ENCODE results near the gene WDR4. TPM values are rescaled to one million over a fixed set of nuclear protein-coding genes. Genes with fewer than 3 reads are reported as not detected.
"Not testable (repeated sequence)": the region's sequence is repeated elsewhere in the genome, so short reads cannot be mapped to it uniquely, and the experiment has no call there.

WDR4 gene
- total and polyA plus RNA-seq, 4 donors = 4.6 to 12.9 (median 9.2) TPM

DNA sequence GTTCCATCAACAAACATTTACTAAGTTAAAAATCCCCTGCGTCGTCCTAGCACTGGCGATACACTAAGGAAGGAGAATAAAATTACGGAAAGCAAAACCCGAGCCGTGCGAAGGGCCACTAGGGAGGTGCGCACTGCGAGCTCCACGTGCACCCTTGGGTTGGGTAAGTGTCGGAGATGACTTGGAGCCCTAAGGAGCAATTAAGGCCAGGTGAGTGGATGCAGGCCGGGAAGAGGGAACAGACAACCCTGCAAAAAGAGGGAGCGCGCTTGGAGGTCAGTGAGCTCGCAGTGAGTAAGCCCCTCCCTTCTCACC is 704 bp downstream of the WDR4 start:
- H3K4me3 ChIP-seq (ENCODE audit: low read depth in 1 of 3, low read length in 3 of 3) = peak overlapping the region; percentile 84 to 98 (median 85)
- DNase-seq (ENCODE audit: low spot score) = no peak
- H3K27ac ChIP-seq (ENCODE audit: low read depth in 1 of 2, low read length in 2 of 2) = peak overlapping the region; percentile 81 to 91
- peak overlapping the region; percentile 84 to 90 for H3K9ac ChIP-seq (ENCODE audit: low read depth in 1 of 2, low read length in 2 of 2)
- TF ChIP-seq MAX (IDR thresholded peaks at IDR 0.05) (peak; percentile 67), EGR1 (IDR thresholded peaks at IDR 0.05; ENCODE audit: low read depth in 2 of 2) (no peak), RXRA (IDR thresholded peaks at IDR 0.05) (peak in 1 of 2 donors; percentile 33)
- H3K27me3 ChIP-seq (ENCODE audit: control insufficient read depth in 4 of 4, insufficient read depth in 4 of 4, low read length in 3 of 4) = no peaks in the 10 kb centered on the region
- H3K4me1 ChIP-seq (ENCODE audit: control insufficient read depth in 4 of 4, insufficient read depth in 4 of 4, low read length in 3 of 4) = peaks cover 1 to 17% (median 14%) of the 10 kb centered on the region in 4 donors
- peaks cover 3 to 7% (median 5%) of the 10 kb centered on the region in 4 donors for H3K36me3 ChIP-seq (ENCODE audit: control insufficient read depth in 4 of 4, insufficient read depth in 3 of 4, low read depth in 1 of 4, low read length in 3 of 4)
- no peaks in the 10 kb centered on the region for H3K9me3 ChIP-seq (ENCODE audit: control insufficient read depth in 4 of 4, low read length in 3 of 4)
- WGBS = under 1% methylated on average over 15 of the region's 15 CpGs

DNA sequence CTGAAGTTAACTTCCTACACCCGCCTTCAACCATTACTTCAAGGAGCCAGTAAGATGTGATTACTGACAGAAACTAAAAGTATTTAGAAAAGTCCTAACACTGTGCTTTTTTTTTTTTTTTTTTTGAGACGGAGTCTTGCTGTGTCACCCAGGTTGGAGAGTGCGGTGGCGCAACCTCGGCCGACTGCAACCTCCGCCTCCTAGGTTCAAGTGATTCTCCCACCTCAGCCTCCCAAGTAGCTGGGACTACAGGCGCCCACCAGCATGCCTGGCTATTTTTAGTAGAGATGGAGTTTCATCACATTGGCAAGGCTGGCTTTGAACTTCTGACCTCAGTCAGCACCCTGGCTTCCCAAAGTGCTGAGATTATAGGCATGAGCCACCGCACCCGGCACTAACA is 3.5 kb downstream of the WDR4 start:
- not testable (repeated sequence) for DNase-seq (ENCODE audit: low spot score); H3K9me3 ChIP-seq (ENCODE audit: control insufficient read depth in 4 of 4, low read length in 3 of 4); H3K9ac ChIP-seq (ENCODE audit: low read depth in 1 of 2, low read length in 2 of 2); H3K27ac ChIP-seq (ENCODE audit: low read depth in 1 of 2, low read length in 2 of 2); H3K27me3 ChIP-seq (ENCODE audit: control insufficient read depth in 4 of 4, insufficient read depth in 4 of 4, low read length in 3 of 4); H3K4me3 ChIP-seq (ENCODE audit: low read depth in 1 of 3, low read length in 3 of 3)
- H3K4me1 ChIP-seq (ENCODE audit: control insufficient read depth in 4 of 4, insufficient read depth in 4 of 4, low read length in 3 of 4) = peaks cover 1 to 17% (median 14%) of the 10 kb centered on the region in 4 donors
- WGBS = 98% methylated on average over 10 of the region's 10 CpGs
- peaks cover 7 to 26% (median 22%) of the 10 kb centered on the region in 4 donors for H3K36me3 ChIP-seq (ENCODE audit: control insufficient read depth in 4 of 4, insufficient read depth in 3 of 4, low read depth in 1 of 4, low read length in 3 of 4)

DNA sequence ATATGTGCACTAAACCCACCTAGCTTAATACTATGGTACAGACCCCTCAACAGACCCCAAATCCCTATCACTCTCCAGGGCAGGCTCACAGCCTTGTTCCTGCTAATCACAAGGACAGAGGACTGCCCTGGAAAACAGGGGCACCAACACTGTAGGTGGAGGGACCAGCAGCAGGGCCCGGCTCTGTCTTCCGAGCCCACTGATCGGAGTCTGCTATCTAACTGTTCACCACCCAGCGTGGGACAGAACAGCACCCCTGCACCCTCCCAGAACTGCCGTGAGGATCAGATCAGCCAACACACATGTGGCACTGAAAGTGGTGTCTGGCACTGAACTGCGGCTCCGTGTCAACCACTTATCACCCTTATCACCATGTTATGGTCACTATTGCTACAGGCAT is 6.2 kb downstream of the WDR4 start:
- Histone ChIP-seq H3K4me3 (ENCODE audit: low read depth in 1 of 3, low read length in 3 of 3) (no peak overlapping the region), H3K27ac (ENCODE audit: low read depth in 1 of 2, low read length in 2 of 2) (no peak overlapping the region), H3K9me3 (ENCODE audit: control insufficient read depth in 4 of 4, low read length in 3 of 4) (no peaks in the 10 kb centered on the region), H3K9ac (ENCODE audit: low read depth in 1 of 2, low read length in 2 of 2) (no peak overlapping the region), H3K36me3 (ENCODE audit: control insufficient read depth in 4 of 4, insufficient read depth in 3 of 4, low read depth in 1 of 4, low read length in 3 of 4) (peaks cover 10 to 44% (median 30%) of the 10 kb centered on the region in 4 donors), H3K4me1 (ENCODE audit: control insufficient read depth in 4 of 4, insufficient read depth in 4 of 4, low read length in 3 of 4) (peaks cover 1 to 4% (median 3%) of the 10 kb centered on the region in 4 donors), H3K27me3 (ENCODE audit: control insufficient read depth in 4 of 4, insufficient read depth in 4 of 4, low read length in 3 of 4) (no peaks in the 10 kb centered on the region)
- WGBS = 95% methylated on average over 7 of the region's 7 CpGs
- no peak for DNase-seq (ENCODE audit: low spot score)
- TF ChIP-seq RXRA (IDR thresholded peaks at IDR 0.05) = no peak
- TF ChIP-seq, protein P1, sequence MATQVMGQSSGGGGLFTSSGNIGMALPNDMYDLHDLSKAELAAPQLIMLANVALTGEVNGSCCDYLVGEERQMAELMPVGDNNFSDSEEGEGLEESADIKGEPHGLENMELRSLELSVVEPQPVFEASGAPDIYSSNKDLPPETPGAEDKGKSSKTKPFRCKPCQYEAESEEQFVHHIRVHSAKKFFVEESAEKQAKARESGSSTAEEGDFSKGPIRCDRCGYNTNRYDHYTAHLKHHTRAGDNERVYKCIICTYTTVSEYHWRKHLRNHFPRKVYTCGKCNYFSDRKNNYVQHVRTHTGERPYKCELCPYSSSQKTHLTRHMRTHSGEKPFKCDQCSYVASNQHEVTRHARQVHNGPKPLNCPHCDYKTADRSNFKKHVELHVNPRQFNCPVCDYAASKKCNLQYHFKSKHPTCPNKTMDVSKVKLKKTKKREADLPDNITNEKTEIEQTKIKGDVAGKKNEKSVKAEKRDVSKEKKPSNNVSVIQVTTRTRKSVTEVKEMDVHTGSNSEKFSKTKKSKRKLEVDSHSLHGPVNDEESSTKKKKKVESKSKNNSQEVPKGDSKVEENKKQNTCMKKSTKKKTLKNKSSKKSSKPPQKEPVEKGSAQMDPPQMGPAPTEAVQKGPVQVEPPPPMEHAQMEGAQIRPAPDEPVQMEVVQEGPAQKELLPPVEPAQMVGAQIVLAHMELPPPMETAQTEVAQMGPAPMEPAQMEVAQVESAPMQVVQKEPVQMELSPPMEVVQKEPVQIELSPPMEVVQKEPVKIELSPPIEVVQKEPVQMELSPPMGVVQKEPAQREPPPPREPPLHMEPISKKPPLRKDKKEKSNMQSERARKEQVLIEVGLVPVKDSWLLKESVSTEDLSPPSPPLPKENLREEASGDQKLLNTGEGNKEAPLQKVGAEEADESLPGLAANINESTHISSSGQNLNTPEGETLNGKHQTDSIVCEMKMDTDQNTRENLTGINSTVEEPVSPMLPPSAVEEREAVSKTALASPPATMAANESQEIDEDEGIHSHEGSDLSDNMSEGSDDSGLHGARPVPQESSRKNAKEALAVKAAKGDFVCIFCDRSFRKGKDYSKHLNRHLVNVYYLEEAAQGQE (IDR thresholded peaks at IDR 0.05) = no peak
- no peak for TF ChIP-seq GABPA (IDR thresholded peaks at IDR 0.05 in 1 of 2, conservative IDR thresholded peaks at IDR 0.05 in 1 of 2)
- no peak for TF ChIP-seq YY1 (IDR thresholded peaks at IDR 0.05)
- no peak for TF ChIP-seq HNF4A (conservative IDR thresholded peaks at IDR 0.05)
- TF ChIP-seq HNF4G (IDR thresholded peaks at IDR 0.05) = no peak
- no peak for TF ChIP-seq SP1 (IDR thresholded peaks at IDR 0.05)
- TF ChIP-seq, protein P2, sequence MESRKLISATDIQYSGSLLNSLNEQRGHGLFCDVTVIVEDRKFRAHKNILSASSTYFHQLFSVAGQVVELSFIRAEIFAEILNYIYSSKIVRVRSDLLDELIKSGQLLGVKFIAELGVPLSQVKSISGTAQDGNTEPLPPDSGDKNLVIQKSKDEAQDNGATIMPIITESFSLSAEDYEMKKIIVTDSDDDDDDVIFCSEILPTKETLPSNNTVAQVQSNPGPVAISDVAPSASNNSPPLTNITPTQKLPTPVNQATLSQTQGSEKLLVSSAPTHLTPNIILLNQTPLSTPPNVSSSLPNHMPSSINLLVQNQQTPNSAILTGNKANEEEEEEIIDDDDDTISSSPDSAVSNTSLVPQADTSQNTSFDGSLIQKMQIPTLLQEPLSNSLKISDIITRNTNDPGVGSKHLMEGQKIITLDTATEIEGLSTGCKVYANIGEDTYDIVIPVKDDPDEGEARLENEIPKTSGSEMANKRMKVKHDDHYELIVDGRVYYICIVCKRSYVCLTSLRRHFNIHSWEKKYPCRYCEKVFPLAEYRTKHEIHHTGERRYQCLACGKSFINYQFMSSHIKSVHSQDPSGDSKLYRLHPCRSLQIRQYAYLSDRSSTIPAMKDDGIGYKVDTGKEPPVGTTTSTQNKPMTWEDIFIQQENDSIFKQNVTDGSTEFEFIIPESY (IDR thresholded peaks at IDR 0.05) = no peak
- no peak for TF ChIP-seq EGR1 (IDR thresholded peaks at IDR 0.05; ENCODE audit: low read depth in 2 of 2)
- TF ChIP-seq, protein P3, sequence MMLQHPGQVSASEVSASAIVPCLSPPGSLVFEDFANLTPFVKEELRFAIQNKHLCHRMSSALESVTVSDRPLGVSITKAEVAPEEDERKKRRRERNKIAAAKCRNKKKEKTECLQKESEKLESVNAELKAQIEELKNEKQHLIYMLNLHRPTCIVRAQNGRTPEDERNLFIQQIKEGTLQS (IDR thresholded peaks at IDR 0.05) = no peak
- TF ChIP-seq JUND (IDR thresholded peaks at IDR 0.05) = no peak
- no peak for TF ChIP-seq TAF1 (conservative IDR thresholded peaks at IDR 0.05)
- TF ChIP-seq MAX (IDR thresholded peaks at IDR 0.05) = no peak
- TF ChIP-seq FOXA1 (IDR thresholded peaks at IDR 0.05) = no peak
- TF ChIP-seq FOXA2 (IDR thresholded peaks at IDR 0.05) = no peak
- TF ChIP-seq RAD21 (IDR thresholded peaks at IDR 0.05) = no peak

Data from liver (tissue), 9 donors.